Prostate gland (tissue), 2 donors: ENCODE results near the gene CFAP97. TPM values are rescaled to one million over a fixed set of nuclear protein-coding genes. Genes with fewer than 3 reads are reported as not detected.
"Not testable (repeated sequence)": the region's sequence is repeated elsewhere in the genome, so short reads cannot be mapped to it uniquely, and the experiment has no call there.

Experiments used
- DNase-seq: peaks from one replicate; pipeline ENCODE4 v3.0.0-alpha.2; 2019; ENCODE audit warnings: low spot score
- H3K27ac ChIP-seq, 2 donors: fragments of 200-600 bp; sonication (generic); 2 replicates each; pipeline ENCODE4 v1.5.1; 2017 to 2019
- H3K27me3 ChIP-seq: fragments of 200-600 bp; sonication (generic); replicated peaks from 2 replicates; pipeline ENCODE4 v1.5.1; 2019; ENCODE audit not compliant: insufficient read depth
- H3K36me3 ChIP-seq, 2 donors: fragments of 200-600 bp; sonication (generic); 1 replicate in 1 of 2; 2 replicates in 1 of 2; pipeline versions ENCODE4 v1.5.1 to v1.8.1; 2017 to 2019
- H3K4me1 ChIP-seq: fragments of 200-600 bp; sonication (generic); replicated peaks from 2 replicates; pipeline ENCODE4 v1.5.1; 2019
- H3K4me3 ChIP-seq, 2 donors: fragments of 200-600 bp; sonication (generic); 2 replicates each; pipeline ENCODE4 v1.5.1; 2017 to 2019
- H3K9me3 ChIP-seq: fragments of 200-600 bp; sonication (generic); 2 replicates; pipeline ENCODE4 v1.5.1; 2017
- POLR2A ChIP-seq: fragments of 450-650 bp; IDR thresholded peaks from one replicate; pipeline ENCODE4 v1.6.1; 2016; ENCODE audit warnings: antibody characterized with exemption, mild to moderate bottlenecking
- POLR2AphosphoS5 ChIP-seq: sonication (generic); formaldehyde crosslinking; IDR thresholded peaks from one replicate; pipeline ENCODE4 v1.6.1; 2017; ENCODE audit warnings: antibody characterized with exemption
- WGBS: methylation state at CpG from one replicate; pipeline ENCODE4 v1.1.5; 2018; 5-methylcytosine and 5-hydroxymethylcytosine counted together
- intact Hi-C: fragments of 100-400 bp; cut with DNase I; formaldehyde crosslinking; loops from one replicate; pipeline ENCODE4 v1.14.2; 2022
- total RNA-seq, 2 donors: library from RNA; depleted of rRNA; stranded (reverse); fragments of >200 nt; gene quantifications; one replicate each; pipeline ENCODE4 v1.1.0, GENCODE V29; 2016
- TF ChIP-seq, protein P1 (sequence below), 4 experiments: fragments of 200-600 bp in 2 of 4; fragments of 450-650 bp in 2 of 4; sonication (generic) in 2 of 4; IDR thresholded peaks; 1 replicate in 3 of 4; 2 replicates in 1 of 4; pipeline ENCODE4 v1.5.1; 2016 to 2019; ENCODE audit warnings: antibody characterized with exemption in 4 of 4, mild to moderate bottlenecking in 2 of 4, moderate library complexity in 2 of 4

The CFAP97 gene
- total RNA-seq, 2 donors from 2014 or later, result 28.9 to 35.2 TPM

DNA sequence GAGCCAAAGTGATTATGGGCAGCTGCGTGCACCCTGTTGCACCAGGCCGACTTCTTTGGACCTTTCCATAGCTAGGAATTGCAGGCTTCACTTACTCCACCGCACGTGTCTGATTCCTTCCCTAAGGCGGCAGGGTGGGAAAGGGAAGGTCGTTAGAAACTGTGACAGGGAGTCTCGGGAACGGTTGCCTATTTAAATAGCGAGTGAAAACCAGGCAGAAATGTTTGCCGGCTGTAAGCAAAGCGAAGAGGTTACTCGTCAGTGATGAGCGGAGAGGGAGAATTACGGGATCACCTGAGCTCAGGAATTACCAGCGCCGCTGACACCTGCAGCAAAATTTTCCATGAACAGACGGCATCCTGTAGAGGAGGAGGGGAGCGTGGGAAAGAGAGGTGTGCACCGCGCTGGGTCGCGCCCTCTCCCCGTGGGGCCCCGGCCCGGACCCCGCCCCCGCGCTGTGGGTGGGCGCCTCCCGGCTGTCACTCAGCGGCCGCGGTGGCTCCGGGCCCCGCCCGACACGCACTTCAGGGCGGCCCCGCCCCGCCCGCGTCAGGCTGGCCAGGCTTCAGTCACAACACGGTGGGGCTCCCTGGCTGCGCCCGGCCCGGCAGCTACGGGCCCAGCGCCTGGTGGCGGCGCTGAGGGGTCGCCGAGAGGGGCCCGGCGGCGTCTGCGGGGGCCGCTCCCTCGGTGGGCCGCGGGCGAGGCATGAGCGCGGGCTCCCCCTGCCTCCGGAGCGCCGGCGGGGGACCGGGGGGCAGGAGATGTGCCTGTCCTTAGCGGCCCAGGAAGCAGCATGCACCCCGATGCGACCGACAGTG lies 5.4 kb upstream of the CFAP97 start, which contains the start of gene SNX25:
Gene SNX25, plus strand, starts transcription at position 568 of the 821 bp plus-strand sequence. Its CDS starts 229 bp downstream, at position 797.
- H3K27ac ChIP-seq, result peak within 1 kb of the TSS; percentile 85 to 95
- H3K4me1 ChIP-seq, result peaks cover 7% of the 10 kb centered on the region
- no peaks in the 10 kb centered on the region for H3K9me3 ChIP-seq
- TF ChIP-seq, protein P1, sequence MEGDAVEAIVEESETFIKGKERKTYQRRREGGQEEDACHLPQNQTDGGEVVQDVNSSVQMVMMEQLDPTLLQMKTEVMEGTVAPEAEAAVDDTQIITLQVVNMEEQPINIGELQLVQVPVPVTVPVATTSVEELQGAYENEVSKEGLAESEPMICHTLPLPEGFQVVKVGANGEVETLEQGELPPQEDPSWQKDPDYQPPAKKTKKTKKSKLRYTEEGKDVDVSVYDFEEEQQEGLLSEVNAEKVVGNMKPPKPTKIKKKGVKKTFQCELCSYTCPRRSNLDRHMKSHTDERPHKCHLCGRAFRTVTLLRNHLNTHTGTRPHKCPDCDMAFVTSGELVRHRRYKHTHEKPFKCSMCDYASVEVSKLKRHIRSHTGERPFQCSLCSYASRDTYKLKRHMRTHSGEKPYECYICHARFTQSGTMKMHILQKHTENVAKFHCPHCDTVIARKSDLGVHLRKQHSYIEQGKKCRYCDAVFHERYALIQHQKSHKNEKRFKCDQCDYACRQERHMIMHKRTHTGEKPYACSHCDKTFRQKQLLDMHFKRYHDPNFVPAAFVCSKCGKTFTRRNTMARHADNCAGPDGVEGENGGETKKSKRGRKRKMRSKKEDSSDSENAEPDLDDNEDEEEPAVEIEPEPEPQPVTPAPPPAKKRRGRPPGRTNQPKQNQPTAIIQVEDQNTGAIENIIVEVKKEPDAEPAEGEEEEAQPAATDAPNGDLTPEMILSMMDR (IDR thresholded peaks at IDR 0.05), result peak in 3 of 4 experiments; percentile 11 to 54 (median 52)
- TF ChIP-seq POLR2A, result peak; percentile 96
- TF ChIP-seq POLR2AphosphoS5, result peak; percentile 54
- under 1% methylated on average over 54 of the region's 72 CpGs for WGBS
- no peaks in the 10 kb centered on the region for H3K36me3 ChIP-seq
- H3K4me3 ChIP-seq, result peak within 1 kb of the TSS; percentile 82
- DNase-seq, result peak; percentile 89
- no peaks in the 10 kb centered on the region for H3K27me3 ChIP-seq
- intact Hi-C loops, result loop anchor here (5.0 to 10.0 kb wide), 2 partner anchors 383 to 826 kb away; no protein-coding TSS in a partner anchor

DNA sequence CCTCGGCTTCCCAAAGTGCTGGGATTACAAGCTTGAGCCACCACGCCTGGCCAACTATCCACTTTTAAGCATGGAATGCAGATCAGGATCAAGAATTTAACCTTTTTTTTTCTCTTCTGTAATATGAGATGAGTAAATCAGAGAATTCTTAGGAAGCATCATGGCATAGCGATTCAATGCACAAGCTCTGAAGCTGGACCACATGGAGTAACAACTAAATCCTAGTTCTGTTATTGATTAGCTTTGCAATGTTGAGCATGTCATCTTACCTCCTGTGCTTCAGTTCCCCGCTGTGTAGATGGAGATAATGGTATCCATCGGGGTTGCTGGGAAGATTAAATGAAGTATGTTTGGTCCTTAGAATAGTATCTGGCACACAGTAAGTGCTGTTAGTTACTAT lies 3.7 kb upstream of the CFAP97 start:
- Histone ChIP-seq H3K4me3 (no peak overlapping the region), H3K27me3 (no peaks in the 10 kb centered on the region), H3K9me3 (no peaks in the 10 kb centered on the region), H3K4me1 (peaks cover 7% of the 10 kb centered on the region), H3K27ac (no peak overlapping the region), H3K36me3 (no peaks in the 10 kb centered on the region)
- WGBS, result 94% methylated on average over 5 of the region's 5 CpGs
- TF ChIP-seq, protein P1 (IDR thresholded peaks at IDR 0.05), result no peak
- TF ChIP-seq POLR2A, result no peak
- TF ChIP-seq POLR2AphosphoS5, result no peak
- intact Hi-C loops, result loop anchor here (5.0 to 10.0 kb wide), 2 partner anchors 385 to 827 kb away; no protein-coding TSS in a partner anchor
- DNase-seq, result no peak

DNA sequence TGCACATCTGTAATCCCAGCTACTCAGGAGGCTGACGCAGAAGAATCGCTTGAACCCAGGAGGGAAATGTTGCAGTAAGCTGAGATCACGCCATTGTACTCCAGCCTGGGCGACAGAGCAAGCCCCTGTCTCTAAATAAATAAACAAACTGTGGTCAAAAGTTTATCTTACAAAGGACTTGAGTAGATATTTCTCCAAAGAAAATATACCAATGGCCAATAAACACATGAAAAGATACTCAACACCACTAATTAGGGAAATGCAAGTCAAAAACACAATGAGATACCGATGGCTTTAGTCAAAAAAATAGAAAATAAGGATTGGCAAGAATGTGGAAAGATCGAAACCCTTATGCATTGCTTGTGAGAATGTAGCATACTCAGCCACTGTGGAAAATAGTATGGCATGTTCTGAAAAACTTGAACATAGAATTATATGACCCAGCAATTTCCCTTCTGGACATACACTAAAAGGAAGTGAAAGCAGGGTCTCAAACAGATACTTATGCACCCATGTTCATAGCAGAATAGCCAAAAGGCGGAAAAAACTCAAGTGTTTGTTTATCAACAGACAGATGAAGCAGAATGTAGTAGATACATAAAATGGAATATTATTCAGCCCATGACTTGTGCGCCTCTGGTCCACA lies 2.0 kb upstream of the CFAP97 start:
- TF ChIP-seq POLR2A, result no peak
- Histone ChIP-seq H3K36me3 (no peaks in the 10 kb centered on the region), H3K9me3 (no peaks in the 10 kb centered on the region), H3K4me3 (no peak overlapping the region), H3K27me3 (no peaks in the 10 kb centered on the region), H3K27ac (no peak overlapping the region), H3K4me1 (peaks cover 3% of the 10 kb centered on the region)
- intact Hi-C loops, result loop anchor here (5.0 to 10.0 kb wide), 2 partner anchors 386 to 829 kb away; no protein-coding TSS in a partner anchor
- no peak for DNase-seq
- WGBS, result 93% methylated on average over 8 of the region's 8 CpGs

DNA sequence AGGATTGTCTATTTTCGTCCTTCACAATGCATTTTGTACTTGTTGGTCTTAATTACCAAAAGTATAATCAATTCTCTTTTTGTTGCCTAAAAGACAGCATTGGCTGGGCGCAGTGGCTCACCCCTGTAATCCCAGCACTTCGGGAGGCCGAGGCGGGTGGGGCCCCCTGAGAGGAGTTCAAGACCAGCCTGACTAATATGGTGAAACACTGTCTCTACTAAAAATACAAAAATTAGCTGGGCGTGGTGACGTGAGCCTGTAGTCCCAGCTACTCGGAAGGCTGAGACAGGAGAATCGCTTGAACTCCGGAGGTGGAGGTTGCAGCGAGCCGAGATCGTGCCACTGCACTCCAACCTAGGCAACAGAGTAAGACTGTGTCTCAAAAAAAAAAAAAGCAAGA lies 1.3 kb upstream of the CFAP97 start:
- not testable (repeated sequence) for H3K36me3 ChIP-seq, H3K27ac ChIP-seq, H3K4me3 ChIP-seq, DNase-seq, H3K9me3 ChIP-seq, H3K4me1 ChIP-seq, H3K27me3 ChIP-seq
- intact Hi-C loops, result loop anchor here (5.0 to 10.0 kb wide), 2 partner anchors 387 to 830 kb away; no protein-coding TSS in a partner anchor
- 96% methylated on average over 13 of the region's 13 CpGs for WGBS

DNA sequence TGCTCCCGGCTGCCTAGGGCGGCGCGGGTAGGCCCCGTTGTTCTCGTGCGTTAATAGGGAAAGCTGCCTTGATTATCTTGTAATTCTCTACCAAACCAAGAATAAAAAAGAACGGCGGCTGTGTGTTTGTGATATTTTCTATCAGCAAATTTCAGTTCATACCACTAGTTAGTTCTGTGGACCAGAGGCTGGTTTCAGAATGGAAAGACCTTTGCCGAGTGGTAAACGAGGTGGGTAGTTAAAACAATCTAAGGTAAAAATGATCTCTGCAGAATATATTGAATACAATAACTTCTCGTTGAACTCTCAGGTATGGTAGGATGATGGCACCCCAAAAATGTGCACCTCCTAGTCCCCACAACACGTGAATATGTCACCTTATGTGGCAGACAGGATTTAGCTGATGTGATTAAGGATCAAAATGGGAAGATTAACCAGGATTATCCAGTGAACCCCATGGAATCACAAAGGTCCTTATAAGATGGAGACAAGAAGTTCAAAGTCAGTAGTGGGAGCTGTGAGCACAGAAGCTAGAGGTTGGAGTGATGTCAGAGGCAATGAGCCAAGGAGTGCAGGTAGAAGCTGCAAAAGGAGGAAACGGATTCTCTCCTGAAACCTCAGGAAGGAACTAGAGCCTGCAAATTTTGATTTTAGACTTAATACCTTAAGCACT lies 574 bp upstream of the CFAP97 start:
- WGBS, result 3% methylated on average over 14 of the region's 14 CpGs
- Histone ChIP-seq H3K4me1 (peaks cover 3% of the 10 kb centered on the region), H3K36me3 (no peaks in the 10 kb centered on the region), H3K4me3 (peak overlapping the region; percentile 60 to 93), H3K27ac (peak overlapping the region; percentile 94 to 98), H3K27me3 (no peaks in the 10 kb centered on the region), H3K9me3 (no peaks in the 10 kb centered on the region)
- DNase-seq, result peak; percentile 33
- TF ChIP-seq POLR2A (no peak), POLR2AphosphoS5 (no peak)
- TF ChIP-seq, protein P1 (IDR thresholded peaks at IDR 0.05), result no peak
- intact Hi-C loops, result loop anchor here (10.0 kb wide), 1 partner anchor 830 kb away; no protein-coding TSS in a partner anchor
